HG02642 (cell line): Measurements from ENCODE around the gene ZMYND8.
A peak's percentile ranks its signal among the peaks of the same experiment; 100 is the strongest.
"Not testable (repeated sequence)": the region's sequence is repeated elsewhere in the genome, so short reads cannot be mapped to it uniquely, and the experiment has no call there.

Experiments
- ATAC-seq: cut with Tn5 transposase; IDR thresholded peaks from one replicate; pipeline ENCODE4 v1.9.1; 2021; ENCODE audit warnings: mild to moderate bottlenecking; ENCODE audit not compliant: unreplicated experiment, poor library complexity

Gene ZMYND8

DNA sequence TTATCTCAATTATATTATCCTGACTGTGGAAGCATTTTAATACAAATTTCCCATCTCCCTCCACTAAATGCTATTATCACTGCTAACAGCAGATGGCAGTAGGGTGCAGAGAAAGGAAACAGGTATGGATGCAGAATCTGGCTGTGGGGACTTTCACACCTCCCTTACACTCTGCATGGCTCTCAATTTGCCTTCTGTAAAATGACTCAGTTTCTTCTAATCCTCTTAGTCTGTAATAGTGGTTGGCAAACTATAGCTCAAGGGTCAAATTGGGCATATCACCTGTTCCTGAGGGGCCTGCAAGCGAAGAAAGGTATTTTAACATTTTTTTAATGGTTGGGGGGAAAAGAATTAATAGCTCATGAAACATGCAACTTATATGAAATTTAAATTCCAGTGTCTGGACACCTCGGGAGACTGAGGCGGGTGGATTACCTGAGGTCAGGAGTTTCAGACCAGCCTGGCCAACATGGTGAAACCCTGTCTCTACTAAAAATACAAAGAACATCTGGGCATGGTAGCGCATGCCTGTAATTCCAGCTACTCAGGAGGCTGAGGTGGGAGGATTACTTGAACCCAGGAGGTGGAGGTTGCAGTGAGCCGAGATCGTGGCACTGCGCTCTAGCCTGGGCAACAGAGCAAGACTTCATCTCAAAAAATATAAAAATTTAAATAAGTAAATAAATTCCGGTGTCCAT lies 83.5 kb downstream of the ZMYND8 start:
- ATAC-seq, result no peak

DNA sequence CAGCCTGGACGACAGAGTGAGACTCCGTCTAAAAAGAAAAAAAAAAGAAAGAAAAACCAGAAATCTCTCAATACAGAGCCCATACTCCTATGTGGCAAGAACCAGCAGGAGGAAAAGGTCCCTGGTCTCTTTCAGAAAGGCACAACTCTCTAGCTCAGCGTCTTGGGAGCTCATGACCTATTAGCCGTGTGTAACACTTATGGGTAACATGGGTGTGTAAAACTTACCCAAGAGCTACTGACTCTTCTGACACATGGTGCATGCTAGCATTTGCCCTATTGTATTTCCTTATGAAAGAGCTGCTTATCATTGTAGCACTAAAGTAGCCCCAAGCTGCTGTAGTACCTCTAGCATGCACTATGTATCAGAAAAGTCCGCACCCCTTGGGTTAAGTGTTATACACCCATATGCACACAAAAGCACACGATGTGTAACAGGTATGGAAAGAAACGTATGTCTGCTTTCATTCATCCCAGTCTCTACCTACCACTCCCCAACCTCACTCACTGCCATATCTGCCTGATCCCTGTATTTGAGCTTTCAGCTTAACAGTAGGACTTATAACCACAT lies 85.4 kb downstream of the ZMYND8 start:
- no peak for ATAC-seq

DNA sequence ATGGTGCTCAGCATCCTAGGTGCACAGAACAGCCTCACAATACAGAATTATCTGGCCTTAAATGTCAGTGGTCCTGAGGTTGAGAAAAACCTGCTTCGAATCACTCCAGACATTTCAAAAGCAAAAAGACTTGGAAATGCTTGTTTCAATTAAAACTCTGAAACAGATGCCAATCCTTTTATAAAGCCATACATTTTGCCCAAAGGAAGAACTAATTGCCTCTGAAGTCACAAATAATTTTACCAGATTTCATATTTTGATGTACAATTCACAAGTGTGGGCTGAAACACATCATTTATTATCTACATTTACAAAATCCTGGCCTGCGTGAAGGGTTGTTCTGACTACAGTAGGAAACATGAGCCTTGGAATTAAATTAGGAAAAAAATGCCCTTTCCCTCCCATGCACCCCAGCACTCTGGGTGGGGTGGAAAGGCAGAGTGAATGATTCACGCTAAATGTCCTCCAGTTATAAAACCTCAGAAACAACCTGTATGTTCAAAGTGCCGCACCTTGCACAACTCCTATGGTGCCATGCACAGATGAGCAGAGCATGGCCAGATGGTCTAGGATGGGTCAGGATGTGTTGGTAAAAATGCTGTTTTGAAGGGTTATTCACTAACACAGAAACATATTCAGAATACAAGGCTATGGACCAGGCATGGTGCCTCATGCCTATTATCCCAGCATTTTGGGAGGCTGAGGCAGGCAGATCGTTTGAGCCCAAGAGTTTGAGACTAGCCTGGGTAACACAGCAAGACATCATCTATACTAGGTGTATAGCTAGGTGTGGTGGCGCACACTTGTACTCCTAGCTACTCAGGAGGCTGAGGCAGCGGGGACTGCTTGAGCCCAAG lies 87.0 kb downstream of the ZMYND8 start:
- ATAC-seq, result no peak

DNA sequence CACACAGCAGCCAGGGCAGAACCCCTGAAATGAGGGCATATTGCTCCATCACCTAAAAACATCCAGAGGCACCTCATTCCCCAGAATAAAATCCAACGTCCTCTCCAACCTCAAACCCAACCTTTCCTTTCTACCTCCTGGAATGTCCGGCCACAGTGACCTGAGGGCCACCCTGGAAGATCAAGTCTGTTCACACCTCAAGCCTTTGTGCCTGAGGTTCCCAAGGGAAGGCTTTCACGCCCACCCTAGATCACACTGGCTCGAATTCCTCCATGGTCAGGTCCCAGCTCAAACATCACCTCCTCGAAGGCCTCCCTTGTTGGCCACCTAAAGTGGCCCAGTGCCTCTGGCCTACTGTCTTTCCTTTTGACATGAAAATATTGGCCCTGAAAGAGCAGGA lies 88.9 kb downstream of the ZMYND8 start:
- ATAC-seq, result no peak

DNA sequence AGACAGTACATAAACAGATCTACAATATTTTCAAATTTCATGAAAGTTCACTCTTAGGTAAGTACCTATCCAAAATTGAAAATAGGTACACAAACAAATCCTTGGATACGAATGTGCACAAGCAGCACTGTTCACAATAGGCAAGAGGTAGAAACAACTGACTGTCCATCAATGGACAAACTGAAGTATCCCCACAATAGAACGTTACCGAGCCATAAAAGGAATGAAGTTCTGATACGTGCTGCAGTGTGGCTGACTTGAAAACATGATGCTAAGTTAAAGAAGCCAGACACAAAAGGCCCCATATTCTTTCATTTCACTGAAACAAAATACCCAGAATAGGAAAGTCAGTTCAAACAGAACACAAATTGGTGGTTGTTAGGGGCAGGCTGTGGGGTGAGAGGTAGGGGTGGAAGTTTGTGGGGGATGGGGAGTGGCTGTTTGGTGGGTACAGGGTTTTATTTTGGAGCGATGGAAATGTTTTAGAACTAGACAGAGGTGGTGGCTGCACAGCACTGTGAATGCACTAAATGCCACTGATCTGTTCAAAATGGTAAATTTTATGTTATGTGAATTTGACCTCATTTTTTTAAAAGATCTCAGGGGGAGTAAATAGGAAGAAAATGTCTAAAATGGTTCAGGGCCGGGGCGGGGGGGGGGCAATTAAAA lies 89.5 kb downstream of the ZMYND8 start:
- ATAC-seq, result no peak

DNA sequence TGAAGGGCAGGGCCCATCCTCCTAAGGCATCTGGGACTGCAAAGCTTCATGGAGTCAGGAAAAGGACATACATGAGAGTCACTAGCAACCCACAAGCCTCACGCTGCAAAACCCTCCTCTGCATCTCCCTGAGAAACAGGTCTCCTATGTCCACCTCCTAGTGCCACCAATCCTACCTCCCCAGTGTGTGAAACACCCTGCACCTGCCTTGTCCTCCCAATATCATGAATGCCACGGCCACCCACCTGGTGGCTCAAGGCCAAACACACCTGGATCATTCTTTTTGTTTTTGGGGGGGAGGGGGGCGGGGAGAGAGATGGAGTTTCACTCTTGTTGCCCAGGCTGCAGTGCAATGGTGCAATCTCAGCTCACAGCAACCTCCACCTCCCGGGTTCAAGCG lies 90.5 kb downstream of the ZMYND8 start:
- ATAC-seq, result no peak

DNA sequence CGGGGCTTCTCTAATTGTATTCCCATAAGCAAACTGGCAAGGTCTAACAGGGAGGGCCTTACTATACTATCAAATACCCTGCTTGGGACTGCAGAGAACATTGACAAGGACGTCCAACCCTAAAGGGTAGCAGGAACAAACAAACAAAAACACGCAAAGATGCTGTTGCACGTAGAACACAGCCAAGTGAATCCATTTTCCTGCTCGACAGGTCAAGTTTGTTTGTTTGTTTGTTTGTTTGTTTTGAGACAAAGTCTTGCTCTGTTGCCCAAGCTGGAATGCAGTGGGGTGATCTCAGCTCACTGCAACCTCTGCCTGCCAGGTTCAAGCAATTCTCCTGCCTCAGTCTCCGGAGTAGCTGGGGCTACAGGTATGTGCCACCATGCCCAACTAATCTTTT lies 91.3 kb downstream of the ZMYND8 start:
- no peak for ATAC-seq

DNA sequence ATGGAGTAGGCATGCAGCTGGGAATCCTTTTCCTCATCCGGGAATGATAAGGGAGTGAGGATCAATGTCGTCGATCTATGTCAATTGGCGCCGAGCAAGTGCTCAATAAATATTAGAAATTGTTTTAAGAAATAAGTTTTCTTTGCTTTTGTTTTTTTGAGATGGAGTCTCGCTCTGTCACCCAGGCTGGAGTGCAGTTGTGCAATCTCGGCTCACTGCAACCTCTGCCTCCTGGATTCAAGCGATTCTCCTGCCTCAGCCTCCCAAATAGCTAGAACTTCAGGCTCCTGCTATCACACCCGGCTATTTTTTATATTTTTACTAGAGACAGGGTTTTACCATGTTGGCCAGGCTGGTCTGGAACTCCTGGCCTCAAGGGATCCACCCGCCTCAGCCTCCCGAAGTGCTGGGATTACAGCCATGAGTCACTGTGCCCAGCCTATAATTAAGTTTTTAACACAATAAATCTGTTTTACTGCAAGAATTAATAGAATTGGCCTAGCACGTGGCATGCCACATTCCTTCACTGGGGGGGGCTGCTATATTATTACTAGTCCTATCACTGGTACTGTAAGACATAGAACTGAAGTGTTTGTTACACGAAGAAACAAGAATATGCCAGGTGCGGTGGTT lies 92.2 kb downstream of the ZMYND8 start:
- not testable (repeated sequence) for ATAC-seq

DNA sequence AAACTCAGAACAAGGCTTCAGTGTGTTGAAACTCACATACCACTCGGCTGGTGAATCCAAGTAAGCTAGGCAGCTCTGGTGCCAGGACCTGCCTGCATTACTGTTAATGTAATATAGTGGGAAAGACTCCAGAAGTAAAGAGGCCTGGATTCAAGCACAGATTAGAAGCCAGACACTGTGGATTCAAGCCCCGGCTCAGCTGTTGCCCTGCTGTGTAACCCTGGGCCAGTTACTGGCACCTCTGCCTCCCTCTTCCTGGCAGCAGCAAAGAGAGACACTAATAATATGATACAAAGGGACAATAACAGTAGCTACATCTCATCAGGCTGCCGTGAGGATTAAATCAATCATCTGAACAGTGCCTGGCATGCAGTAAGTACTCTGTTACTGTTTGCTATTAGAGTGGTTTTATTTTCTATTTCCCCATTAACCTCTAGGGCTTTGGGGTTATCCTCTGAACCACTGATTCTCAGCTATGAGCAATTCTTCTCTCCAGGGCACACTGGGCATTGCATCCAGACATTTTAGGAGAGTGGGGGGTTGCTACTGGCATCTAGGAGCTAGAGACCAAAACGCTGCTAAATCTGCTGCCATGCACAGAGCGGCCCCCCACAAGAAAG lies 92.9 kb downstream of the ZMYND8 start:
- ATAC-seq, result no peak

DNA sequence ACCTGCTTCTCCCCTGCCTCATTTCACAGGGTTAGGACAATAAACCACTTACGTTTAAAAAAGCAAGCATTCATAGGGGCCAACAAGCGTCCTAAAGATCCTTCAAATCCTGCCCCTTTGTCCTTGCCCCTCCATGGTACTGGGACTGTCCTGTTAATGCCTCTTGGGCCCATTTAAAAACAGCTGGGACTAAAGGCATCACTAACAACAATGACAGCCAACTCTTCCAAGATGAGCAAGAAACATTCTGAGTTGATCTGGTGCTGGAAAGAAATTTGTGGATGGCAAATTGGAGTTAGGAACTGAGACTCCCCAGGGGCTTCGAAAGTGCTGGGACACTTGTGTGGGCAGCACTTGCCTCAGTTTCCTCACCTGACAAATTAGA lies 93.4 kb downstream of the ZMYND8 start:
- no peak for ATAC-seq

DNA sequence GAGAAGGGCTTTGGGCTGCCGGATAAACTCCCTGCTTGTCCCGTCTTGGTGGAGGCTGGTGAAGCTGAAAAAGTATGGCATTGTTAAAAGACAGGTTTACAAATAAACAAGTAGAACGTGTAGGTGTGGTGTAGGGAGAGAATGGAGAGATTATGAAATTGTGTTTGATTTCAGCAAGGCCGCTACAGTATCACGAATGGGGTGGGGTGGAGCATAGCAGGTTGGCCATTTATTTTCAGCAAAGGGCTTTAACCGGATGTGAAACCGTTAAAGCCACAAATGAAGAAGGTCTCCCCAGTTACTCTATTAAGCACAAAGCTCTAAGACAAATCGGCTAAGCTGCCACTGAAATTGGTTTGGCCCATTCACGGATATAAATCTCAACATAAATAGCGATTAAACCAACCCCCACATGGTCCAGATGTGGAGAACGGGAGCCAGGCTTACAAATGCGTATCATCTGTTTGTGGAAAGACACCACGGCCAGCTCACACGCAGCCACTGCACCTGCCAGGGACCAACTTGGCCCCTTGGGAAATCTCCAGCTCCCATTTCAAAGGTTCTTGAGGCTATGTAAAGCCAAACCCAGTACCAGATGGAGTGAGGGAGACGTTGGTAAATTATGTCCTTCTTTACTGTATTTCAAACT lies 94.0 kb downstream of the ZMYND8 start:
- ATAC-seq, result peak; percentile 53

DNA sequence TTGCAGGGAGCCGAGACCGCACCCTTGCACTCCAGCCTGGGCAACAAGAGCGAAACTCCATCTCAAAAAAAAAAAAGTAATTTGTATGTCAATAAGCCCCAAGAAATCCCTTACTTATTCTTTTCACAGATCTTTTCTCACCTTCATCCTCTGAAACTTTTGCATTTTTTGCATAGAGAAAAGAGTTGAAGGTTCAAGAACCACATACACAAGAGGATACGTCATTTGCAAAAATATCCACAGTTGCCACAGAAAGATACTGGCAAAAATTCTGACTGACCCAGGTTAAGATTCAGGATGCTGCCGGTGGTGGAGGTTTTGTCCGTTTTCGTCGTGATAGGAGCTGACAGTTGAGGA lies 94.5 kb downstream of the ZMYND8 start:
- peak; percentile 15 for ATAC-seq

DNA sequence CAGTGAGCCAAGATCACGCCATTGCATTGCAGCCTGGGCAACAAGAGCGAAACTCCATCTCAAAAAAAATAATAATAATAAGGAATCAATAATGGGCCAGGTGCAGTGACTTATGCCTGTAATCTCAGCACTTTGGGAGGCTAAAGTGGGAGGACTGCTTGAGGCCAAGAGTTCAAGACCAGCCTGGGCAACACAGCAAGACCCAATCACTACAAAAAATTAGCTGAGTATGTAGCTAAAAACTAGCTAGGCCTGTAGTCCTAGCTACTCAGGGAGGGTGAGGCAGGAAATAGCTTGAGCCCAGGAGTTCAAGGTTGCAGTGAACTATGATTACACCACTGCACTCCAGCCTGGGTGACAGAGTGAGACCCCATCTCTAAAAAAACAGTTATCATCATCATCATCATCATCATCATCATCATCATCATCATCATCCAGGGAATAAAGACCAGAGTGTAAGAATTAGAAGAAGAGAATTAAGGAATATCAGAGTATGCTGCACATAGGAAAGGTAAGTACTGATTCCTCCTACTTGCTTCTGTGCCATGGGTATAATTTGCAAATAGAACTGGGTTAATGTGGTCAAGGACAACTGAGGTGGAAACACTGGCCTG lies 95.2 kb downstream of the ZMYND8 start:
- ATAC-seq, result not testable (repeated sequence)

DNA sequence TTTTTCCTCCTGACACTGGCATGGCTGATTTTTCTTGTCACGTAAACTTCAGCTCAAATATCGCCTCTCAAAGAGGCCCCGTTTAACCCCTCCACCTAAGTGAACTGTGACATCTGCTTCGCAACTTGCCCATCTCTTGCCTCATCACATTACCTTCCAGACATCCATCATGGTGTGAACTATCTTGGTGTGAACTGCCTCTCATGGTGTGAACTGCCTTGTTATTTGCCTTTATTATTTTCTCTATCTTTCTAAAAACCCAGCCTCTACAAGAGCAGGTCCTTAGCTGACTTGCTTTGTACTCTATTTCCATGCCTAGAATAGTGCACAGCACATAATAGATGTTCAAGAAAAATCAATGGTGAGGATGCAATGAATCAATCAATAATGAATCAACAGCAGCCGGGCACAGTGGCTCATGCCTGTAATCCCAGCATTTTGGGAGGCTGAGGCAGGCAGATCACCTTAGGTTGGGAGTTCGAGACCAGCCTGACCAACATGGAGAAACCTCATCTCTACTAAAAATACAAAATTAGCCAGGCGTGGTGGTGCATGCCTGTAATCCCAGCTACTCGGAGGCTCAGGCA lies 95.9 kb downstream of the ZMYND8 start:
- ATAC-seq, result not testable (repeated sequence)

DNA sequence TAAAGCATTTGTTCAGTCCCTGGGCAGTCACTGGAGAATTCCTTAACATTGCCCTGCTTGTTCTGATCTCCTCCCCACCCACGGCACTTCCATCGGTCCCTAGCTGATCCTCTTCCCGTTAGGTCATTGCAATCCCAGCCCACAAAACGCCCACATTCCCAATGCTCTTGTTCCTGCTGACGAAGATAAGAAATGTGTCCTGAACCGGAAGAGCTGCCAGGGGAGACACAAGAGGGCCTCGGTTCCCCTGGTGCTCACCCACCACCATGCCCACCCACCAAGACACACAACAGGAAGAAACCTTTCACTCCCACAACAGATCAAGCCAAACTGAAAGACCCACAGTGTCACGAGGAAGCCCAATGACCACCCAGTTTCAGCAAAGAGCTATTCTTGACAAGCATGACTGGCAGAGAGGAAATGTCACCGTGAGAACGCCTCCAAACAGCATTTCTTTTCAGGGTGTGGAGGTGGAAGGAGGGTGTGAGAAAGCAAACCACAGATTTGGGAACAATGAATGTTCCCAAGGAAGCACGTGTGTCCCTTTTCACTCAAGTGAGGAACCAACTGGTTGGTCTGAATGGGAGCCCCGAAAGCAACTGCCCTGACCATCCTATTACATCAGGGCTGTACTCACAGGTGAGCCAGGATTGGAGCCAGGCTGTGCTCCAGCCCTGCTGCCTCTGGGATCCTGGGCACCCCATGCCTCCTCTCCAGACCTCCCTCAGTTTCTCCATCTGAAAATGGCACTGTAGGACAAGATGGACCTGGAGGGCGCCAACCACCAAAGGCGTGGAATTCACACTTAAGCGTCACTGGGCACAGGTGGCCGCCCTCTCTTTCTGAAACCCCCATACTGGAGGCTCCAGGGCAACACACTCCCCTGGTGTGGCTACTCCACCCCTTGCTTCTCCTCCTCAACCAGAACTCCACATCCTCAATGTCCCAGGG lies 97.5 kb downstream of the ZMYND8 start:
- ATAC-seq, result peak; percentile 44

DNA sequence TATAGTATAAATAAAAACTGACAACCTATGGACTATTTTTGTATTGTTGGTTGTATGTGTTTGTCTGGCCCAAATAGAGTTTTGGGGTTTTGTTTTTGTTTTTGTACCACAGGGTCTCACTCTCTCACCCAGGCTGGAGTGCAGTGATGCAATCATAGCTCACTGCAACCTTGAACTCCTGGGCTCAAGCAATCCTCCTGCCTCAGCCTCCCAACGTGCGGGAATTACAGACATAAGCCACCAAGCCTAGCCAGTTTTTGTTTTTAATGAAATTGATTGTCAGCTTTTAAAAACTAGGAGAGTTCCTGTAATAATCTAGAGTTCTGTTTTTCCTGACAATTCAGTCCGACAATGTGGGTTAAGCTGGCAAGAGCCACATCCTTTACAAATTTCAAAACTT lies 98.7 kb downstream of the ZMYND8 start:
- no peak for ATAC-seq

DNA sequence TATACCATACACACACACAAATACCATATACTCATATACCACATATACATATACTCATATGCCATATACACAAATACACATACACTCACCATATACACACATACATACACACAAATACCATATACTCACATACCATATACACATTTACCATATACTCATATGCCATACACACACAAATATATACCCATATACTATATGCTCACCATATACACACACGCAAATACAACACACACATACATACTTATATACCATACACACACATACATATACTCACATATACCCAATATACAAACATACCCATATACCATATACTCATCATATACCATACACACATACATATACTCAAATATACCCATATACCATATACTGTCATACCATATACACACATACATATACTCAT lies 99.2 kb downstream of the ZMYND8 start:
- no peak for ATAC-seq
